CD4-positive, CD25-positive, alpha-beta regulatory T cell (primary cell): ENCODE results near the gene STMN1. TPM values are rescaled to one million over a fixed set of nuclear protein-coding genes. Genes with fewer than 3 reads are reported as not detected.
A peak's percentile ranks its signal among the peaks of the same experiment; 100 is the strongest.

ENCODE experiments used
- ATAC-seq, 2 donors: fragments of 150-1000 bp; cut with Tn5 transposase; one replicate each; pipeline ENCODE4 v1.10.0; 2021; ENCODE audit warnings: low read depth in 2 of 2, moderate number of reproducible peaks in 2 of 2, moderate library complexity in 1 of 2
- DNase-seq, 3 donors: peaks; one replicate each; pipeline versions ENCODE4 v3.0.0 to v3.0.0-alpha.2; 2012 to 2022; ENCODE audit warnings: mixed read lengths in 1 of 3
- H3K27ac ChIP-seq: one replicate; pipeline ENCODE4 v1.7.0; 2013; ENCODE audit warnings: mild to moderate bottlenecking, low read length; ENCODE audit not compliant: insufficient read depth, poor library complexity, severe bottlenecking
- H3K27me3 ChIP-seq: one replicate; pipeline ENCODE4 v1.7.0; 2013; ENCODE audit warnings: low read length; ENCODE audit not compliant: control insufficient read depth, insufficient read depth
- H3K36me3 ChIP-seq: one replicate; pipeline ENCODE4 v1.7.0; 2013; ENCODE audit warnings: mild to moderate bottlenecking, low read length, moderate library complexity; ENCODE audit not compliant: control insufficient read depth, insufficient read depth
- H3K4me1 ChIP-seq: 2 replicates; pipeline ENCODE4 v1.7.0; 2013; ENCODE audit warnings: mild to moderate bottlenecking, low read length; ENCODE audit not compliant: insufficient read depth, control insufficient read depth, poor library complexity, severe bottlenecking
- H3K4me3 ChIP-seq: one replicate; pipeline ENCODE4 v1.7.0; 2013; ENCODE audit warnings: low read depth, mild to moderate bottlenecking, low read length, moderate library complexity
- H3K9me3 ChIP-seq, 2 experiments: 1 replicate in 1 of 2; 2 replicates in 1 of 2; pipeline ENCODE4 v1.7.0; 2013; ENCODE audit warnings: low read length in 2 of 2, mild to moderate bottlenecking in 1 of 2, moderate library complexity in 1 of 2; ENCODE audit not compliant: control insufficient read depth in 2 of 2
- H3K27ac Mint-ChIP-seq, 3 donors: one replicate each; pipeline ENCODE4 v1.8.0; 2020 to 2022; ENCODE audit warnings: mild to moderate bottlenecking in 3 of 3, mixed read lengths in 3 of 3, moderate library complexity in 2 of 3
- H3K27me3 Mint-ChIP-seq: one replicate; pipeline ENCODE4 v1.8.0; 2022; ENCODE audit warnings: mild to moderate bottlenecking, mixed read lengths
- H3K36me3 Mint-ChIP-seq: one replicate; pipeline ENCODE4 v1.8.0; 2020; ENCODE audit warnings: mixed read lengths
- H3K4me1 Mint-ChIP-seq, 4 donors: one replicate each; pipeline ENCODE4 v1.8.0; 2020 to 2022; ENCODE audit warnings: mixed read lengths in 4 of 4, mild to moderate bottlenecking in 1 of 4
- H3K4me3 Mint-ChIP-seq, 4 donors: one replicate each; pipeline ENCODE4 v1.8.0; 2020 to 2022; ENCODE audit warnings: mild to moderate bottlenecking in 4 of 4, mixed read lengths in 4 of 4, moderate library complexity in 3 of 4
- H3K9me3 Mint-ChIP-seq, 7 donors: one replicate each; pipeline ENCODE4 v1.8.0; 2020 to 2022; ENCODE audit warnings: mixed read lengths in 7 of 7, mild to moderate bottlenecking in 3 of 7, moderate library complexity in 2 of 7
- polyA plus RNA-seq, 4 donors: library from polyadenylated mRNA; unstranded; fragments of 300-500 nt; fragmentation: Illumina TruSeq; gene quantifications; one replicate each; pipeline ENCODE4 v1.2.3, GENCODE V29; 2021
- total RNA-seq: library from RNA; stranded (reverse); gene quantifications from one replicate; pipeline ENCODE4 v1.2.3, GENCODE V29; 2022

The STMN1 gene
- total and polyA plus RNA-seq, 5 donors from 2014 or later, result 44.9 to 242 (median 181) TPM

DNA sequence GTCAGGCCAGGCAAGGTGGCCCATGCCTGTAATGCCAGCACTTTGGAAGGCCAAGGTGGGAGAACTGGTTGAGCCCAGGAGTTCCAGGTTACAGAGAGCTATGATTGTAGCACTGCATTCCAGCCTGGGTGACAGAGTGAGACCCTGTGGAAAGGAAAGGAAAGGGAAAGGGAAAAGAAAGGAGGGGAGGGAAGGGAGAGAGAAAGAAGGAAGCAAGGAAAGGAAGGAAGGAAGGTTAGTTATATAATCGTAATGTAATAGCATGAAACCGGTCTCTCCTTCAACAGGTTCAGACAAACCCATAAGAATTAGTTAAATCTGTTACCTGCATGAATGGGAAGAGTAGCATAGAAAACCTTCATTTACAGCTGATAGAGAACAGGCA is 29.5 kb downstream of the STMN1 start:
- Mint-ChIP-seq H3K9me3 (no peaks in the 10 kb centered on the region), H3K4me3 (peak overlapping the region in 3 of 4 donors; percentile 66 to 89 (median 83)), H3K36me3 (no peaks in the 10 kb centered on the region)

GRCh38 chr1:25875856-25876692 is 30.1 kb downstream of the STMN1 start:
- H3K27ac ChIP-seq, result no peak overlapping the region
- Mint-ChIP-seq H3K4me1 (peaks cover 0 to 10% (median 4%) of the 10 kb centered on the region in 4 donors), H3K4me3 (peak overlapping the region; percentile 66 to 89 (median 82)), H3K27me3 (peaks cover 5% of the 10 kb centered on the region), H3K9me3 (no peaks in the 10 kb centered on the region), H3K27ac (peak overlapping the region in 2 of 3 donors; percentile 23 to 93), H3K36me3 (no peaks in the 10 kb centered on the region)
- ATAC-seq (peak in 1 of 2 donors; percentile 19), DNase-seq (peak in 1 of 3 donors; percentile 14)
- H3K4me1 ChIP-seq, result peaks cover 17% of the 10 kb centered on the region
- no peaks in the 10 kb centered on the region for H3K9me3 ChIP-seq
- H3K36me3 ChIP-seq, result no peaks in the 10 kb centered on the region
- no peak overlapping the region for H3K4me3 ChIP-seq
- H3K27me3 ChIP-seq, result no peaks in the 10 kb centered on the region

More for the DNA sequence above, 29.5 kb downstream of the STMN1 start:
- Histone ChIP-seq H3K36me3 (no peaks in the 10 kb centered on the region), H3K4me3 (no peak overlapping the region), H3K27me3 (no peaks in the 10 kb centered on the region), H3K4me1 (peaks cover 17% of the 10 kb centered on the region), H3K9me3 (no peaks in the 10 kb centered on the region), H3K27ac (no peak overlapping the region)
- H3K4me1 Mint-ChIP-seq, result peaks cover 0 to 10% (median 4%) of the 10 kb centered on the region in 4 donors
- ATAC-seq (no peak), DNase-seq (no peak)
- H3K27ac Mint-ChIP-seq, result peak overlapping the region in 2 of 3 donors; percentile 23 to 93
- peaks cover 5% of the 10 kb centered on the region for H3K27me3 Mint-ChIP-seq

DNA sequence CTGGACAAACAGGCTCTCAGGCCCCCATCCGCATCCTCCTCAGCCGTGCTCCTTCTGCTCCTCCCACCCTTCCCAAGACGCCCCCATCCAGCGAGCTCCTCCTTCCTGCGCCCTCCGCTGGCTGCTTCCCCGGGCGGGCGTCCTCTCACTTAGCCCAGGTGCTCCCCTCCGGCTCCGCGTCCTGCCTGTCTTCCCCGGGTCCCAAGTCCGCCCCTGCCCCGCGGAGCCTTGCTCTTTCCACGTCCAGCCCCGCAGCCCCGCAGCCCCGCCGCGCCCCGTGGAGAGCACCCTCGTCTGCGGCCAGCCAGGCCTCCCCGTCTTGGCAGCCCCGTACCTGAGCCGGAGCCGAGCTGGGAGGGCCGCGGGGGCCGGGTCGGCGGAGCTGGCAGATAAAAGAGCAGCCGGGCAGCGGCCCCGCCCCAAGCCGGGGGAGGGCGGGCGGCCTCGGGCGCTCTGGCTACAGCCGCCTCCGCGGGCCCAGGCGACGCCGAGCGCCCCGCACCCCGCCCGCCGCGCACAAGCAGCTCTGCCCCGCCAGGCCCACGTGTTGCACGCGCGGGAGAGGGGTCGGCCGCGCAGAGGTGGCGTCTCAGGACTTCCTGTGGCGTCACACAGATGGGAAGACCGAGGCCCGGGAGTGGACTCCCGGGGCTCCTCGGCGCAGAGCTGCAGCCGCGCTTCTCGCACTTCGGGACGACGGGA is 30.9 kb downstream of the STMN1 start, which contains the start of gene PAQR7:
Gene PAQR7, minus strand, starts transcription at position 555 of the 702 bp plus-strand sequence. CDS start 11,869 bp downstream, outside the sequence.
- Mint-ChIP-seq H3K4me1 (peaks cover 0 to 10% (median 4%) of the 10 kb centered on the region in 4 donors), H3K27ac (peak within 1 kb of the TSS in 2 of 3 donors; percentile 77 to 93), H3K27me3 (peaks cover 5% of the 10 kb centered on the region), H3K4me3 (peak within 1 kb of the TSS; percentile 77 to 89 (median 86)), H3K9me3 (no peaks in the 10 kb centered on the region), H3K36me3 (no peaks in the 10 kb centered on the region)
- DNase-seq (peak; percentile 51 to 60 (median 59)), ATAC-seq (peak; percentile 71 to 73)
- no peak within 1 kb of the TSS for H3K27ac ChIP-seq
- H3K36me3 ChIP-seq, result no peaks in the 10 kb centered on the region
- H3K9me3 ChIP-seq, result no peaks in the 10 kb centered on the region
- H3K4me3 ChIP-seq, result no peak within 1 kb of the TSS
- peaks cover 17% of the 10 kb centered on the region for H3K4me1 ChIP-seq
- no peaks in the 10 kb centered on the region for H3K27me3 ChIP-seq

GRCh38 chr1:25874635-25875153 is 31.5 kb downstream of the STMN1 start:
- Histone ChIP-seq H3K4me1 (peaks cover 17% of the 10 kb centered on the region), H3K27ac (no peak overlapping the region), H3K4me3 (no peak overlapping the region), H3K9me3 (no peaks in the 10 kb centered on the region), H3K27me3 (no peaks in the 10 kb centered on the region), H3K36me3 (no peaks in the 10 kb centered on the region)
- Mint-ChIP-seq H3K4me3 (peak overlapping the region; percentile 77 to 87 (median 86)), H3K36me3 (no peaks in the 10 kb centered on the region), H3K9me3 (no peaks in the 10 kb centered on the region), H3K4me1 (peaks cover 0 to 10% (median 4%) of the 10 kb centered on the region in 4 donors), H3K27me3 (peaks cover 5% of the 10 kb centered on the region), H3K27ac (peak overlapping the region in 2 of 3 donors; percentile 77 to 90)
- DNase-seq (no peak), ATAC-seq (no peak)

- DNase-seq (no peak), ATAC-seq (no peak)
- Mint-ChIP-seq H3K9me3 (no peaks in the 10 kb centered on the region), H3K27ac (no peak overlapping the region), H3K4me1 (peaks cover 0 to 10% (median 4%) of the 10 kb centered on the region in 4 donors), H3K27me3 (peaks cover 5% of the 10 kb centered on the region), H3K36me3 (no peaks in the 10 kb centered on the region), H3K4me3 (peak overlapping the region in 1 of 4 donors; percentile 85)
- Histone ChIP-seq H3K4me1 (peaks cover 17% of the 10 kb centered on the region), H3K27me3 (no peaks in the 10 kb centered on the region), H3K9me3 (no peaks in the 10 kb centered on the region), H3K4me3 (no peak overlapping the region), H3K36me3 (no peaks in the 10 kb centered on the region), H3K27ac (no peak overlapping the region)
Observed at GRCh38 chr1:25874209-25874608, 32.0 kb downstream of the STMN1 start.

DNA sequence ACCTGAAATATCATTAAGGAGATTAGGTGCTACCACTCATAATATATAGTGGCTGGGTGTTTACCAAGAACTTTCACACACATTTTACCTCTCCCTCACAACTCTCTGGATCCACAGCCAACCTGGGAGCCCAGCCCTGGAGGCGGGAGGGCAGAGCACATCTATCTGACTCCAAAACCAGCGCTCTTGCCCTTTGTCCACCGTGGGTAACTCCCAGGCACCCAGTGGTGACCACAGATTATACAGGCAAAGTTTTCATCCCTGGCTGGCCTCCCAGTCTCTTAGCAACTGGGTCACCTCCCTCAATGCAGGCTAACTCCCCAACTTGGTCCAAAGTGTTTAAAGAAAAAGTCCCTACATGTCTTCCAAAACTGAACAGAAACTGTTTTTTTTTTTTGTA is 33.1 kb downstream of the STMN1 start:
- no peaks in the 10 kb centered on the region for H3K9me3 Mint-ChIP-seq
- Histone ChIP-seq H3K4me1 (peaks cover 17% of the 10 kb centered on the region), H3K27ac (no peak overlapping the region), H3K36me3 (no peaks in the 10 kb centered on the region), H3K27me3 (no peaks in the 10 kb centered on the region), H3K4me3 (no peak overlapping the region), H3K9me3 (no peaks in the 10 kb centered on the region)
- H3K27me3 Mint-ChIP-seq, result peaks cover 5% of the 10 kb centered on the region
- H3K4me3 Mint-ChIP-seq, result no peak overlapping the region
- H3K27ac Mint-ChIP-seq, result peak overlapping the region in 1 of 3 donors; percentile 60
- ATAC-seq (no peak), DNase-seq (no peak)
- H3K4me1 Mint-ChIP-seq, result peaks cover 0 to 10% (median 4%) of the 10 kb centered on the region in 4 donors
- H3K36me3 Mint-ChIP-seq, result no peaks in the 10 kb centered on the region

- Histone ChIP-seq H3K27ac (no peak overlapping the region), H3K36me3 (no peaks in the 10 kb centered on the region), H3K4me1 (peaks cover 17% of the 10 kb centered on the region), H3K4me3 (no peak overlapping the region), H3K9me3 (no peaks in the 10 kb centered on the region), H3K27me3 (no peaks in the 10 kb centered on the region)
- ATAC-seq (no peak), DNase-seq (no peak)
- Mint-ChIP-seq H3K27ac (peak overlapping the region in 1 of 3 donors; percentile 60), H3K27me3 (peaks cover 5% of the 10 kb centered on the region), H3K4me1 (peaks cover 0 to 10% (median 4%) of the 10 kb centered on the region in 4 donors), H3K4me3 (no peak overlapping the region), H3K9me3 (no peaks in the 10 kb centered on the region), H3K36me3 (no peaks in the 10 kb centered on the region)
Observed at GRCh38 chr1:25872713-25873112, 33.5 kb downstream of the STMN1 start.
